ENCODE measurements around the gene PPFIBP1.

DNA sequence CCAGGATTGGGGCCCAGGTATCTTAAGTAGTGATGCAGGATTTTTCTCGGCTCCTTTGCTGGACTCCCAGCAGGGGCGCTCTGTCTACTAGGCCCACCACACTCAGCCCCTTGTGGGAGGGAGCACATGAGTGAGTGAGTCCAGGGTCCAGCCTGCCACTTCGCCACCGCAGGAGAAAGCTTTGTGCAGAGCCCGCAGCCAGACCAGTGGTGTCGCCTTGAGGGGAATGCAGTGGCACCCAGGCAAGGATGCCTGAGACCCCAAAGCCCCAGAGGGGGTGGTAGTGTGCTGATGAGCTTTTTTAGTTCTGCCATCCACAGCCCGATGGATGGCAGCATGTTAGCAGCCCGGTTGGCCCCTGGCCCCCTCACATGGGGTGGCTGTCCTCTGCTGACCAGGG is 181.3 kb downstream of the PPFIBP1 start:
- TF ChIP-seq, protein P1, sequence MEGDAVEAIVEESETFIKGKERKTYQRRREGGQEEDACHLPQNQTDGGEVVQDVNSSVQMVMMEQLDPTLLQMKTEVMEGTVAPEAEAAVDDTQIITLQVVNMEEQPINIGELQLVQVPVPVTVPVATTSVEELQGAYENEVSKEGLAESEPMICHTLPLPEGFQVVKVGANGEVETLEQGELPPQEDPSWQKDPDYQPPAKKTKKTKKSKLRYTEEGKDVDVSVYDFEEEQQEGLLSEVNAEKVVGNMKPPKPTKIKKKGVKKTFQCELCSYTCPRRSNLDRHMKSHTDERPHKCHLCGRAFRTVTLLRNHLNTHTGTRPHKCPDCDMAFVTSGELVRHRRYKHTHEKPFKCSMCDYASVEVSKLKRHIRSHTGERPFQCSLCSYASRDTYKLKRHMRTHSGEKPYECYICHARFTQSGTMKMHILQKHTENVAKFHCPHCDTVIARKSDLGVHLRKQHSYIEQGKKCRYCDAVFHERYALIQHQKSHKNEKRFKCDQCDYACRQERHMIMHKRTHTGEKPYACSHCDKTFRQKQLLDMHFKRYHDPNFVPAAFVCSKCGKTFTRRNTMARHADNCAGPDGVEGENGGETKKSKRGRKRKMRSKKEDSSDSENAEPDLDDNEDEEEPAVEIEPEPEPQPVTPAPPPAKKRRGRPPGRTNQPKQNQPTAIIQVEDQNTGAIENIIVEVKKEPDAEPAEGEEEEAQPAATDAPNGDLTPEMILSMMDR (IDR thresholded peaks at IDR 0.05): no peak
- TF ChIP-seq POLR2A (IDR thresholded peaks at IDR 0.05): no peak

Data from prostate gland (tissue), 2 donors.